ENCODE data around the gene RPS27L.

Gene RPS27L

DNA sequence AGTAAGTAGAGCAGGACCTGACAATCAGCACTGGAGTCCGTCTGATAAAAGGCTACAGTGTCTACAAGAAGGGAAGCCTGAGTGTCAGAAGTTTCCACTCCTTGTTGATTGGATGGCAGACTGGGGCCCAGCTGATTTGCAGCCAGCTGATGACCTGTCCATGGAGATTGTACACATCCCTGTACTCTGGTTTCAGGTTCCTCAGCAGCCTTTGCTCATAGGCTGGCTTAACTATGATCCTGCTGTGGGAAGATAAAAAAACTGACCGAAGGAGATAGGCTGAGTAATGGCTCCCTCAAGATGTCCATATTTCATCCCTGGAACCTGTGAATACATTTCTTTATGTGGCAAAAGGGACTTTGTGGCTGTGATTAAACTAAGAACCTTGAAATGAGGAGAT is 47.4 kb downstream of the RPS27L start:
- Histone ChIP-seq H3K36me3 (ENCODE audit: control insufficient read depth in 2 of 2, insufficient read depth in 1 of 2, low read length in 2 of 2) (no peaks in the 10 kb centered on the region), H3K27ac (ENCODE audit: extremely low read depth, low read depth, low read length) (no peak overlapping the region), H3K4me3 (ENCODE audit: low read depth, low read length) (no peak overlapping the region), H3K4me1 (ENCODE audit: control insufficient read depth, insufficient read depth, low read length) (no peaks in the 10 kb centered on the region), H3K9me3 (ENCODE audit: control insufficient read depth, insufficient read depth, low read depth, low read length) (no peaks in the 10 kb centered on the region)
- TF ChIP-seq, protein P1, sequence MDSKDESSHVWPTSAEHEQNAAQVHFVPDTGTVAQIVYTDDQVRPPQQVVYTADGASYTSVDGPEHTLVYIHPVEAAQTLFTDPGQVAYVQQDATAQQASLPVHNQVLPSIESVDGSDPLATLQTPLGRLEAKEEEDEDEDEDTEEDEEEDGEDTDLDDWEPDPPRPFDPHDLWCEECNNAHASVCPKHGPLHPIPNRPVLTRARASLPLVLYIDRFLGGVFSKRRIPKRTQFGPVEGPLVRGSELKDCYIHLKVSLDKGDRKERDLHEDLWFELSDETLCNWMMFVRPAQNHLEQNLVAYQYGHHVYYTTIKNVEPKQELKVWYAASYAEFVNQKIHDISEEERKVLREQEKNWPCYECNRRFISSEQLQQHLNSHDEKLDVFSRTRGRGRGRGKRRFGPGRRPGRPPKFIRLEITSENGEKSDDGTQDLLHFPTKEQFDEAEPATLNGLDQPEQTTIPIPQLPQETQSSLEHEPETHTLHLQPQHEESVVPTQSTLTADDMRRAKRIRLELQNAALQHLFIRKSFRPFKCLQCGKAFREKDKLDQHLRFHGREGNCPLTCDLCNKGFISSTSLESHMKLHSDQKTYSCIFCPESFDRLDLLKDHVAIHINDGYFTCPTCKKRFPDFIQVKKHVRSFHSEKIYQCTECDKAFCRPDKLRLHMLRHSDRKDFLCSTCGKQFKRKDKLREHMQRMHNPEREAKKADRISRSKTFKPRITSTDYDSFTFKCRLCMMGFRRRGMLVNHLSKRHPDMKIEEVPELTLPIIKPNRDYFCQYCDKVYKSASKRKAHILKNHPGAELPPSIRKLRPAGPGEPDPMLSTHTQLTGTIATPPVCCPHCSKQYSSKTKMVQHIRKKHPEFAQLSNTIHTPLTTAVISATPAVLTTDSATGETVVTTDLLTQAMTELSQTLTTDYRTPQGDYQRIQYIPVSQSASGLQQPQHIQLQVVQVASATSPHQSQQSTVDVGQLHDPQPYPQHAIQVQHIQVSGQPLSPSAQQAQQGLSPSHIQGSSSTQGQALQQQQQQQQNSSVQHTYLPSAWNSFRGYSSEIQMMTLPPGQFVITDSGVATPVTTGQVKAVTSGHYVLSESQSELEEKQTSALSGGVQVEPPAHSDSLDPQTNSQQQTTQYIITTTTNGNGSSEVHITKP (tag by site-specific recombination; IDR thresholded peaks at IDR 0.05): no peak
- TF ChIP-seq, protein P2, sequence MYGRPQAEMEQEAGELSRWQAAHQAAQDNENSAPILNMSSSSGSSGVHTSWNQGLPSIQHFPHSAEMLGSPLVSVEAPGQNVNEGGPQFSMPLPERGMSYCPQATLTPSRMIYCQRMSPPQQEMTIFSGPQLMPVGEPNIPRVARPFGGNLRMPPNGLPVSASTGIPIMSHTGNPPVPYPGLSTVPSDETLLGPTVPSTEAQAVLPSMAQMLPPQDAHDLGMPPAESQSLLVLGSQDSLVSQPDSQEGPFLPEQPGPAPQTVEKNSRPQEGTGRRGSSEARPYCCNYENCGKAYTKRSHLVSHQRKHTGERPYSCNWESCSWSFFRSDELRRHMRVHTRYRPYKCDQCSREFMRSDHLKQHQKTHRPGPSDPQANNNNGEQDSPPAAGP (tag by site-specific recombination; IDR thresholded peaks at IDR 0.05): no peak
- TF ChIP-seq ZNF561 (tag by site-specific recombination; IDR thresholded peaks at IDR 0.05; ENCODE audit: borderline replicate concordance) (no peak), ZNF366 (tag by site-specific recombination; conservative IDR thresholded peaks at IDR 0.05) (no peak), ZNF146 (tag by site-specific recombination; IDR thresholded peaks at IDR 0.05) (no peak), ZNF112 (tag by site-specific recombination; IDR thresholded peaks at IDR 0.05) (no peak), ZNF223 (tag by site-specific recombination; IDR thresholded peaks at IDR 0.05) (no peak), ZNF48 (tag by site-specific recombination; IDR thresholded peaks at IDR 0.05) (no peak)
- TF ChIP-seq, protein P3, sequence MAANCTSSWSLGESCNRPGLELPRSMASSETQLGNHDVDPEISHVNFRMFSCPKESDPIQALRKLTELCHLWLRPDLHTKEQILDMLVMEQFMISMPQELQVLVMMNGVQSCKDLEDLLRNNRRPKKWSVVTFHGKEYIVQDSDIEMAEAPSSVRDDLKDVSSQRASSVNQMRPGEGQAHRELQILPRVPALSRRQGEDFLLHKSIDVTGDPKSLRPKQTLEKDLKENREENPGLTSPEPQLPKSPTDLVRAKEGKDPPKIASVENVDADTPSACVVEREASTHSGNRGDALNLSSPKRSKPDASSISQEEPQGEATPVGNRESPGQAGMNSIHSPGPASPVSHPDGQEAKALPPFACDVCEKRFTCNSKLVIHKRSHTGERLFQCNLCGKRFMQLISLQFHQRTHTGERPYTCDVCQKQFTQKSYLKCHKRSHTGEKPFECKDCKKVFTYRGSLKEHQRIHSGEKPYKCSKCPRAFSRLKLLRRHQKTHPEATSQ (tag by site-specific recombination; IDR thresholded peaks at IDR 0.05): no peak
- TF ChIP-seq, protein P4, sequence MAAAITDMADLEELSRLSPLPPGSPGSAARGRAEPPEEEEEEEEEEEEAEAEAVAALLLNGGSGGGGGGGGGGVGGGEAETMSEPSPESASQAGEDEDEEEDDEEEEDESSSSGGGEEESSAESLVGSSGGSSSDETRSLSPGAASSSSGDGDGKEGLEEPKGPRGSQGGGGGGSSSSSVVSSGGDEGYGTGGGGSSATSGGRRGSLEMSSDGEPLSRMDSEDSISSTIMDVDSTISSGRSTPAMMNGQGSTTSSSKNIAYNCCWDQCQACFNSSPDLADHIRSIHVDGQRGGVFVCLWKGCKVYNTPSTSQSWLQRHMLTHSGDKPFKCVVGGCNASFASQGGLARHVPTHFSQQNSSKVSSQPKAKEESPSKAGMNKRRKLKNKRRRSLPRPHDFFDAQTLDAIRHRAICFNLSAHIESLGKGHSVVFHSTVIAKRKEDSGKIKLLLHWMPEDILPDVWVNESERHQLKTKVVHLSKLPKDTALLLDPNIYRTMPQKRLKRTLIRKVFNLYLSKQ (tag by site-specific recombination; IDR thresholded peaks at IDR 0.05; ENCODE audit: borderline replicate concordance): no peak
- TF ChIP-seq, protein P5, sequence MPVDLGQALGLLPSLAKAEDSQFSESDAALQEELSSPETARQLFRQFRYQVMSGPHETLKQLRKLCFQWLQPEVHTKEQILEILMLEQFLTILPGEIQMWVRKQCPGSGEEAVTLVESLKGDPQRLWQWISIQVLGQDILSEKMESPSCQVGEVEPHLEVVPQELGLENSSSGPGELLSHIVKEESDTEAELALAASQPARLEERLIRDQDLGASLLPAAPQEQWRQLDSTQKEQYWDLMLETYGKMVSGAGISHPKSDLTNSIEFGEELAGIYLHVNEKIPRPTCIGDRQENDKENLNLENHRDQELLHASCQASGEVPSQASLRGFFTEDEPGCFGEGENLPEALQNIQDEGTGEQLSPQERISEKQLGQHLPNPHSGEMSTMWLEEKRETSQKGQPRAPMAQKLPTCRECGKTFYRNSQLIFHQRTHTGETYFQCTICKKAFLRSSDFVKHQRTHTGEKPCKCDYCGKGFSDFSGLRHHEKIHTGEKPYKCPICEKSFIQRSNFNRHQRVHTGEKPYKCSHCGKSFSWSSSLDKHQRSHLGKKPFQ (tag by site-specific recombination; IDR thresholded peaks at IDR 0.05): no peak
- TF ChIP-seq, protein P6, sequence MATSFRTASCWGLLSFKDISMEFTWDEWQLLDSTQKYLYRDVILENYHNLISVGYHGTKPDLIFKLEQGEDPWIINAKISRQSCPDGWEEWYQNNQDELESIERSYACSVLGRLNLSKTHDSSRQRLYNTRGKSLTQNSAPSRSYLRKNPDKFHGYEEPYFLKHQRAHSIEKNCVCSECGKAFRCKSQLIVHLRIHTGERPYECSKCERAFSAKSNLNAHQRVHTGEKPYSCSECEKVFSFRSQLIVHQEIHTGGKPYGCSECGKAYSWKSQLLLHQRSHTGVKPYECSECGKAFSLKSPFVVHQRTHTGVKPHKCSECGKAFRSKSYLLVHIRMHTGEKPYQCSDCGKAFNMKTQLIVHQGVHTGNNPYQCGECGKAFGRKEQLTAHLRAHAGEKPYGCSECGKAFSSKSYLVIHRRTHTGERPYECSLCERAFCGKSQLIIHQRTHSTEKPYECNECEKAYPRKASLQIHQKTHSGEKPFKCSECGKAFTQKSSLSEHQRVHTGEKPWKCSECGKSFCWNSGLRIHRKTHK (tag by site-specific recombination; IDR thresholded peaks at IDR 0.05): no peak
- TF ChIP-seq, protein P7, sequence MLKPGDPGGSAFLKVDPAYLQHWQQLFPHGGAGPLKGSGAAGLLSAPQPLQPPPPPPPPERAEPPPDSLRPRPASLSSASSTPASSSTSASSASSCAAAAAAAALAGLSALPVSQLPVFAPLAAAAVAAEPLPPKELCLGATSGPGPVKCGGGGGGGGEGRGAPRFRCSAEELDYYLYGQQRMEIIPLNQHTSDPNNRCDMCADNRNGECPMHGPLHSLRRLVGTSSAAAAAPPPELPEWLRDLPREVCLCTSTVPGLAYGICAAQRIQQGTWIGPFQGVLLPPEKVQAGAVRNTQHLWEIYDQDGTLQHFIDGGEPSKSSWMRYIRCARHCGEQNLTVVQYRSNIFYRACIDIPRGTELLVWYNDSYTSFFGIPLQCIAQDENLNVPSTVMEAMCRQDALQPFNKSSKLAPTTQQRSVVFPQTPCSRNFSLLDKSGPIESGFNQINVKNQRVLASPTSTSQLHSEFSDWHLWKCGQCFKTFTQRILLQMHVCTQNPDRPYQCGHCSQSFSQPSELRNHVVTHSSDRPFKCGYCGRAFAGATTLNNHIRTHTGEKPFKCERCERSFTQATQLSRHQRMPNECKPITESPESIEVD (tag by site-specific recombination; IDR thresholded peaks at IDR 0.05): no peak
- ChIA-PET POLR2A (no interaction called here), CTCF (interaction anchor here (0.7 kb wide), 1 partner anchor 15 kb away, joined by 3 read pairs; no protein-coding TSS in a partner anchor)

Measured in HEK293 (cell line).